Pancreas (tissue), 10 donors: ENCODE measurements around the gene ZMIZ2. TPM values are rescaled to one million over a fixed set of nuclear protein-coding genes. Genes with fewer than 3 reads are reported as not detected.
"Not testable (repeated sequence)": the region's sequence is repeated elsewhere in the genome, so short reads cannot be mapped to it uniquely, and the experiment has no call there.

ENCODE experiments used
- ATAC-seq, 4 donors: fragments of 200-7000 bp; cut with Tn5 transposase; one replicate each; pipeline versions ENCODE4 v1.8.0 to v1.9.1; 2020; ENCODE audit warnings: mild to moderate bottlenecking in 4 of 4, moderate library complexity in 4 of 4
- DNase-seq, 6 donors: peaks; one replicate each; pipeline ENCODE4 v3.0.0-alpha.2; 2020
- FAIRE-seq: peaks from 2 replicates; lab custom pipeline; 2012; peaks lifted over from hg19 to GRCh38; lab: Jason Lieb, UNC
- H3K27ac ChIP-seq, 4 donors: fragments of 200-600 bp; sonication (generic); 1 replicate in 3 of 4; 2 replicates in 1 of 4; pipeline versions ENCODE4 v1.5.0 to v1.8.0; 2020
- H3K27me3 ChIP-seq, 4 donors: fragments of 200-600 bp; one replicate each; pipeline ENCODE4 v1.8.0; 2021
- H3K36me3 ChIP-seq, 3 donors: fragments of 200-600 bp; sonication (generic) in 1 of 3; one replicate each; pipeline versions ENCODE4 v1.5.0 to v1.8.0; 2020 to 2021
- H3K4me1 ChIP-seq, 3 donors: fragments of 200-600 bp; one replicate each; pipeline ENCODE4 v1.8.0; 2021
- H3K4me3 ChIP-seq, 4 donors: fragments of 200-600 bp; sonication (generic) in 2 of 4; one replicate each; pipeline versions ENCODE4 v1.5.0 to v1.8.0; 2020 to 2021
- H3K9me3 ChIP-seq, 4 donors: fragments of 200-600 bp; one replicate each; pipeline ENCODE4 v1.8.0; 2021
- WGBS, 2 donors: extraction: QIAGEN DNeasy Blood & Tissue Kit; methylation state at CpG; one replicate each; pipeline ENCODE4 v1.1.7; 2013; 5-methylcytosine and 5-hydroxymethylcytosine counted together
- intact Hi-C, 3 donors: fragments of 100-400 bp; cut with DNase I; formaldehyde crosslinking; loops; one replicate each; pipeline versions ENCODE4 v1.11.1 to v1.14.2; 2022
- polyA plus RNA-seq, 2 donors: library from polyadenylated mRNA; stranded (reverse); fragments of 200-250 nt; gene quantifications; one replicate each; pipeline ENCODE4 v1.2.3, GENCODE V29; 2013
- total RNA-seq, 6 donors: library from RNA; stranded (reverse); fragmentation: NEBNext Ultra II Directional in 4 of 6; extraction: Animal tissue kit (Norgen Biotek cat#: 25700) in 4 of 6; gene quantifications; one replicate each; pipeline versions ENCODE4 v1.2.1 to v1.2.4, GENCODE V29; 2021 to 2023
- TF ChIP-seq, protein P1 (sequence below), 4 donors: fragments of 200-600 bp; sonication (generic) in 3 of 4; IDR thresholded peaks; one replicate each; pipeline versions ENCODE4 v1.5.0 to v1.8.0; 2021; ENCODE audit warnings: antibody characterized with exemption in 4 of 4
- donor health status: healthy with polysubstance abuse.
- donor health status: DM: no; HTN: no; CAD: no; lungs with moderate emphysema.
- donor health status: DM: no; HTN: no; CAD: no.
- donor health status: control.
- donor health status: control.
- donor health status: Bipolar disorder and iron deficiency.
- donor health status: DM: yes; HTN: yes; CAD: no.
- donor health status: DM: no; HTN: no; CAD: no.
- donor health status: DM: no; HTN: no; CAD: no.
- donor health status: DM: yes; HTN: yes; CAD: no.

Gene ZMIZ2
- total and polyA plus RNA-seq, 8 donors = 38.4 to 199 (median 58.1) TPM

DNA sequence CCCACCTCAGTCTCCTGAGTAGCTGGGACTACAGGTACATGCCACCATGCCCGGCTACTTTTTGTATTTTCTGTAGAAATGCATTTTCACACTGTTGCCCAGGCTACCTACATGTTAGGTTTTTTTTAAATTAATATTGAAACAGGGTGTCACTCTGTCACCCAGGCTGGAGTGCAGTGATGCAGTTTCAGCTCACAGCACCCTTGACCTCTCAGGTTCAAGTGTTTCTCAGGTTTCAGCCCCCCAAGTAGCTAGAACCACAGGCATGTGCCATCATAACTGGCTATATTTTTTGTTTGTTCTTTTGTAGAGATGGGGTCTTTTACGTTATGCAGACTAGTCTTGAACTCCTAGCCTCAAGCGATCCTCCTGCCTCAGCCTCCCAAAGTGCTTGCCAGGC is 32.4 kb upstream of the ZMIZ2 start:
- TF ChIP-seq, protein P1, sequence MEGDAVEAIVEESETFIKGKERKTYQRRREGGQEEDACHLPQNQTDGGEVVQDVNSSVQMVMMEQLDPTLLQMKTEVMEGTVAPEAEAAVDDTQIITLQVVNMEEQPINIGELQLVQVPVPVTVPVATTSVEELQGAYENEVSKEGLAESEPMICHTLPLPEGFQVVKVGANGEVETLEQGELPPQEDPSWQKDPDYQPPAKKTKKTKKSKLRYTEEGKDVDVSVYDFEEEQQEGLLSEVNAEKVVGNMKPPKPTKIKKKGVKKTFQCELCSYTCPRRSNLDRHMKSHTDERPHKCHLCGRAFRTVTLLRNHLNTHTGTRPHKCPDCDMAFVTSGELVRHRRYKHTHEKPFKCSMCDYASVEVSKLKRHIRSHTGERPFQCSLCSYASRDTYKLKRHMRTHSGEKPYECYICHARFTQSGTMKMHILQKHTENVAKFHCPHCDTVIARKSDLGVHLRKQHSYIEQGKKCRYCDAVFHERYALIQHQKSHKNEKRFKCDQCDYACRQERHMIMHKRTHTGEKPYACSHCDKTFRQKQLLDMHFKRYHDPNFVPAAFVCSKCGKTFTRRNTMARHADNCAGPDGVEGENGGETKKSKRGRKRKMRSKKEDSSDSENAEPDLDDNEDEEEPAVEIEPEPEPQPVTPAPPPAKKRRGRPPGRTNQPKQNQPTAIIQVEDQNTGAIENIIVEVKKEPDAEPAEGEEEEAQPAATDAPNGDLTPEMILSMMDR (IDR thresholded peaks at IDR 0.05) = no peak

GRCh38 chr7:44720301-44720700 is 28.3 kb upstream of the ZMIZ2 start:
- Histone ChIP-seq H3K4me1 (no peaks in the 10 kb centered on the region), H3K27me3 (no peaks in the 10 kb centered on the region), H3K4me3 (no peak overlapping the region), H3K9me3 (no peaks in the 10 kb centered on the region), H3K27ac (no peak overlapping the region), H3K36me3 (no peaks in the 10 kb centered on the region)
- ATAC-seq (no peak), DNase-seq (no peak), FAIRE-seq (no peak)
- TF ChIP-seq, protein P1 (IDR thresholded peaks at IDR 0.05) = no peak
- 79 to 92% methylated on average over 4 of the region's 4 CpGs for WGBS, 2 donors
- intact Hi-C loops = no loop called here

More for the DNA sequence above, 32.4 kb upstream of the ZMIZ2 start:
- DNase-seq (no peak), FAIRE-seq (no peak), ATAC-seq (no peak)
- Histone ChIP-seq H3K36me3 (no peaks in the 10 kb centered on the region), H3K4me1 (no peaks in the 10 kb centered on the region), H3K9me3 (no peaks in the 10 kb centered on the region), H3K4me3 (no peak overlapping the region), H3K27ac (no peak overlapping the region), H3K27me3 (no peaks in the 10 kb centered on the region)
- intact Hi-C loops = no loop called here
- 90 to 91% methylated on average over 3 of the region's 3 CpGs for WGBS, 2 donors

- ATAC-seq (no peak), DNase-seq (no peak), FAIRE-seq (no peak)
- Histone ChIP-seq H3K4me3 (no peak overlapping the region), H3K27ac (no peak overlapping the region), H3K36me3 (no peaks in the 10 kb centered on the region), H3K27me3 (no peaks in the 10 kb centered on the region), H3K9me3 (no peaks in the 10 kb centered on the region), H3K4me1 (no peaks in the 10 kb centered on the region)
- TF ChIP-seq, protein P1 (IDR thresholded peaks at IDR 0.05) = no peak
- intact Hi-C loops = no loop called here
- 75 to 77% methylated on average over 4 of the region's 4 CpGs for WGBS, 2 donors
These were observed 24.4 kb upstream of the ZMIZ2 start for GRCh38 chr7:44724276-44724675.

DNA sequence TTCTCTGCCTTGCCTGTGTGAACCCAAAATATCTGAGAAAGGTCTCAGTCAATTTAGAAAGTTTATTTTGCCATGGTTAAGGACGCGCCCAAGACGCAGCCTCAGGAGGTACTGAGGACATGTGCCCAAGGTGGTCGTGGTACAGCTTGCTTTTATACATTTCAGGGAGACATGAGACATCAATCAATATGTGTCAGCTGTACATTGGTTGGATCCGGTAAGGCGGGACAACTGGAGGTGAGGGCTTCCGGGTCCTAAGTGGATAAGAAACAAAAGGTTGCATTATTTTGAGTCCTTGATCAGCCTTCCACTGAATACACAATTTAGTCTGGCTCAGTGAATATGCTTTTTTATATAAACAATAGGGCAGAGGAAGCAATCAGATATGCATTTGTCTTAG is 22.4 kb upstream of the ZMIZ2 start:
- H3K27ac ChIP-seq, H3K9me3 ChIP-seq, H3K4me1 ChIP-seq, ATAC-seq, intact Hi-C loops, H3K36me3 ChIP-seq, H3K27me3 ChIP-seq, DNase-seq, H3K4me3 ChIP-seq, FAIRE-seq: not testable (repeated sequence)
- WGBS, 2 donors = 57 to 61% methylated on average over 7 of the region's 7 CpGs

DNA sequence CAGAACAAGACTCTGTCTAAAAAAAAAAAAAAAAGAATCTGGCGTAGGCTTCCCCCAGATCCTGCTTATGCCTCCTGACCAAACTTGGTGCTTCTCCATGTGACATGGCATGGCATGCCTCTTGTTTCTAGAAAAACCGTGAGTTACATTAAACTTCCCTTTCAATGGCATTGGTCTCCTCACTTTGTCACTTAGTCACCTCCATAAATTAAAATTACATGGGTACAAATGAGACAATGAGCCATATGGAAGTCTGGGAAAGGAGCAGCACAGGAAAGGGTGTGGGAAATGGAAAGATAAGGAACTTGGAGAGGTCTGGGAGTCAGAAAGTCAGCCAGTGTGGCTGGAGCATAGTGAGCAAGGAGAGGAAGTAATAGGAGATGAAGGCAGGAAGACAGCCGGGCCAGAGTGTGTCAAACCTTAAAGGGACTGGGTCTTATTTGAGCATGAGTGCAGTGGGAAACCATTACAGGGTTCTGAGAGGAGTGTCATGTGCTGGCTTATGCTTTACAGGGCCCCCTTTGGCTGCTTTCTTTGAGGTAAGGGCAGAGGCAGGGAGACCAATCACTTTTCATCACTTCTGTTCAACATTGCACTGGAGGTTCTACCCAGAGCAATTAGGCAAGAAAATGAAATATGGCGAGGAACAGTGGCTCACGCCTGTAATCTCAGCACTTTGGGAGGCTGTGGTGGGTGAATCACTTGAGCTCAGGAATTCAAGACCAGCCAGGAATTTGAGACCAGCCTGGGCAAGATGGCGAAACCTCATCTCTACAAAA is 21.3 kb upstream of the ZMIZ2 start:
- intact Hi-C loops = no loop called here
- no peak for DNase-seq
- TF ChIP-seq, protein P1 (IDR thresholded peaks at IDR 0.05) = no peak
- Histone ChIP-seq H3K4me3 (no peak overlapping the region), H3K27me3 (no peaks in the 10 kb centered on the region), H3K4me1 (no peaks in the 10 kb centered on the region), H3K27ac (no peak overlapping the region), H3K9me3 (no peaks in the 10 kb centered on the region), H3K36me3 (no peaks in the 10 kb centered on the region)
- WGBS, 2 donors = 76 to 82% methylated on average over 6 of the region's 6 CpGs
- ATAC-seq = peak in 2 of 4 donors; percentile 41 to 47
- FAIRE-seq = no peak
